ENCODE measurements around the gene MBD5.

MBD5 gene

DNA sequence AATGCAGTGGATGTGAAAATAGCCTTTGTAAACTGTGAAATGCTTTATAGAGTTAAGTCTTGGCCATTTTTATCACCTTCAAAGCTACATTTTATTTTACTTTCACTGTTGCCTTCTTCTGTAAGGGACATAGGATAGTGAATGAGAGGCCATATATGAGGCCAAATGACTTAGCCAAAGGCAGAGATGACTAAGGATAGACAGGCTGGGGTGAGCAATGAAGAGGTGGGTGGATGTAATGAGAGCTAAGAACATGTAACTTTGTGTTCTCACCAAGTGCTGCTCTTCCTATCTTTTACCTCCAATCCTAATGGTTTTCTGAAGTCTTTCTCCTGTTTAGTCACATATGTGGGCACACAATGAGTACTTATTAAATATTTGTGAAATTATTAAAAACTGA, 101.9 kb downstream of the MBD5 start:
- H3K9ac ChIP-seq (ENCODE audit: low read depth, low read length): no peak overlapping the region

DNA sequence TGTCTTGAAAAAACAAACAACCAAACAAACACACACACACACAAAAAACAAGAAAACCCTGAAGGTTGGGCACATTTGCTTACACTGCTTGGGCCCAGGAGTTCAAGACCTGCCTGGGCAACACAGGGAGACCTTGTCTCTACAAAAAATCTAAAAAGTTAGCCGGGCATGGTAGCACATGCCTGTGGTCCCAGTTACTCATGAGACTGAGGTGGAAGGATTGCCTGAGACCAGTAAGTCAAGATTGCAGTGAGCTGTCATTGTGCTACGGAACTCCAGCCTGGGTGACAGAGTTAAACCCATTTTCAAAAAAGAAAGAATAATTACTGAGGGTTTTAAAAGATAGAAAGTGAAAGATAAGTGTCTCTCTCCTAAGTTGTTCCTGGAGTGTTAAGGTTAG, 103.4 kb downstream of the MBD5 start:
- WGBS: 92% methylated on average over 2 of the region's 2 CpGs
- no peaks in the 10 kb centered on the region for H3K4me1 ChIP-seq (ENCODE audit: insufficient read depth, low read length)
- no peaks in the 10 kb centered on the region for H3K9me3 ChIP-seq (ENCODE audit: insufficient read depth, low read depth, low read length)

More for the DNA sequence above, 101.9 kb downstream of the MBD5 start:
- Histone ChIP-seq H3K27me3 (ENCODE audit: insufficient read depth, low read length) (no peaks in the 10 kb centered on the region), H3K4me3 (ENCODE audit: low read length) (no peak overlapping the region), H3K9me3 (ENCODE audit: insufficient read depth, low read depth, low read length) (no peaks in the 10 kb centered on the region), H3K4me1 (ENCODE audit: insufficient read depth, low read length) (no peaks in the 10 kb centered on the region), H3K27ac (ENCODE audit: low read depth, low read length) (no peak overlapping the region), H3K36me3 (ENCODE audit: insufficient read depth, low read length) (no peaks in the 10 kb centered on the region)

DNA sequence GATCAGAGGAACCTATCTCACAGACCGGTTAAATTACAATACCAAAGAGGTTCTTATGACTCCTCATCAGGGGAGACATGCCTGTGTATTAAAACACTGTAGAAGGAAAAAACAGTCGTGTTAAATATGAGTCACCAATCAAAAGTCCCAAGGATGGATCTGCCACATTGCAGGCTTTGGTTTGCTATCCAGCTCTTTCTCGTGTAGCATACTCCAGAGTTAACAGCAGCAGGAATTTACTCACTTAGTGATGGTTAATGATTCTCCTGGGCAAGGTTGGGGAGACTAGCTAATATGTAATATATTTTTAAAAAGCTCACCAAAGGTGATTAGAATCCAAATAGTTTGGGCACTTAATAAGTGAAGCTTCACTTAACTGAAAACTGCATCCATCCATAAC, 109.7 kb downstream of the MBD5 start:
- 79% methylated on average over 3 of the region's 3 CpGs for WGBS
- no peaks in the 10 kb centered on the region for H3K27me3 ChIP-seq (ENCODE audit: insufficient read depth, low read length)
- no peak overlapping the region for H3K9ac ChIP-seq (ENCODE audit: low read depth, low read length)
- no peak overlapping the region for H3K4me3 ChIP-seq (ENCODE audit: low read length)
- H3K4me1 ChIP-seq (ENCODE audit: insufficient read depth, low read length): peaks cover 10% of the 10 kb centered on the region
- no peak overlapping the region for H3K27ac ChIP-seq (ENCODE audit: low read depth, low read length)
- H3K9me3 ChIP-seq (ENCODE audit: insufficient read depth, low read depth, low read length): no peaks in the 10 kb centered on the region
- no peaks in the 10 kb centered on the region for H3K36me3 ChIP-seq (ENCODE audit: insufficient read depth, low read length)

More for the DNA sequence above, 103.4 kb downstream of the MBD5 start:
- H3K4me3 ChIP-seq (ENCODE audit: low read length): no peak overlapping the region
- no peaks in the 10 kb centered on the region for H3K27me3 ChIP-seq (ENCODE audit: insufficient read depth, low read length)
- H3K27ac ChIP-seq (ENCODE audit: low read depth, low read length): no peak overlapping the region
- no peak overlapping the region for H3K9ac ChIP-seq (ENCODE audit: low read depth, low read length)
- H3K36me3 ChIP-seq (ENCODE audit: insufficient read depth, low read length): no peaks in the 10 kb centered on the region

DNA sequence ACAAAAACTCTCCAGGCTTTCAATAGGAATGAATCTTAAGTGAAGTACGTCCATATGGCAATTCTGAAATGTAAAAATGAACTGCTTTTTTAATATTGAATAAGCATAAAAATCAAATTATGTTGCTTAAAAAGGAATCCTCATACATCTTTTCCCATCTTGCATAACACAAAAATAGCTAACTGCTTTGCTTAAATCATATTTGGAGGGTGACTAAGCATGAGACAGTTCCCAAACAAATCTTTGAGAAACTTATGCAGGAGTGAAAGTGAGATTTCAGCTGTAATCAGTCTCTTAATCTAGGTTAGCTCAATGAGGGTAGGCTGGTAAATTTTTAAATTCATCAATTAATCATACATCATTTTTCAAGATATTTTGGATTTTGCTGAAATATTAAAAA, 111.5 kb downstream of the MBD5 start:
- WGBS: no CpG with 5 or more reads among the region's 1 CpG
- peaks cover 19% of the 10 kb centered on the region for H3K4me1 ChIP-seq (ENCODE audit: insufficient read depth, low read length)
- H3K27ac ChIP-seq (ENCODE audit: low read depth, low read length): no peak overlapping the region
- no peaks in the 10 kb centered on the region for H3K36me3 ChIP-seq (ENCODE audit: insufficient read depth, low read length)
- H3K9ac ChIP-seq (ENCODE audit: low read depth, low read length): no peak overlapping the region
- no peaks in the 10 kb centered on the region for H3K9me3 ChIP-seq (ENCODE audit: insufficient read depth, low read depth, low read length)
- no peak overlapping the region for H3K4me3 ChIP-seq (ENCODE audit: low read length)
- no peaks in the 10 kb centered on the region for H3K27me3 ChIP-seq (ENCODE audit: insufficient read depth, low read length)

DNA sequence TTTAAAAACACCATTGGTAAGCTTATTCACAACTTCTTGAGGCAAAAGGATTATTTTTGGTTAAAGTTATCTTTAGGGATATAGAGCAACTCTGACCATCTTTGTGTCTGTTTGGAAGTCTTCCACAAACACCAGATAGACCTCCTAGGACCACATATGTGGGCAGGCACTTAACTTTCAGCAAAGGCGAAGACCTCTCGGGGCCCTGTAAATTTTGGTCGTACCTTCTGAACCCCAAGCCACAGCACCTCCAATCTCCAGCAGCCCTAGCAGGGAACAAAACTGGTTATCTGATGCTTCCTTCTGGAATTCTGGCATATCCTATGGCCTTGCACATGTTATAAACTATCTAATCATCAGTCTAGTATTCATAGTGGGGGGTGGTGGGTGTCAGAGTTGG, 114.8 kb downstream of the MBD5 start:
- Histone ChIP-seq H3K4me1 (ENCODE audit: insufficient read depth, low read length) (peaks cover 19% of the 10 kb centered on the region), H3K27me3 (ENCODE audit: insufficient read depth, low read length) (no peaks in the 10 kb centered on the region), H3K4me3 (ENCODE audit: low read length) (no peak overlapping the region), H3K36me3 (ENCODE audit: insufficient read depth, low read length) (no peaks in the 10 kb centered on the region), H3K9me3 (ENCODE audit: insufficient read depth, low read depth, low read length) (no peaks in the 10 kb centered on the region), H3K27ac (ENCODE audit: low read depth, low read length) (no peak overlapping the region), H3K9ac (ENCODE audit: low read depth, low read length) (no peak overlapping the region)
- WGBS: 87% methylated on average over 3 of the region's 3 CpGs

DNA sequence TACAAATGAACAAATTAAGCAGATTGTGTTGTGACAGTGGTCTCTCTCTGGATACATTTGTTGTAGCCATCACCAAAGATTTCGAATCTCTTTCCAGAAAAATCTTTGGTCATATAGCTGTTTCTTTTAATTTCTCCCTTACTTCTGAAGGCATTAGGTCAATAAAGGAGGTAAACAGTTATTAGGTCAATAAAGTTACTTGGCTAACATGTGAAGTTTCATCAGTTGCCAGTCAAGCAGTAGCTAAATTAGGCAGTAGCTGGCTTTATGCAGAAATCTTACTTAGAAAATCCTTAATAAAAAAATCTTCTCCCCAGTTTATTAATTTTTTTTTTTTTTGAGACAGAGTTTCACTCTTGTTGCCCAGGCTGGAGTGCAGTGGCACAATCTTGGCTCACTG, 115.5 kb downstream of the MBD5 start:
- Histone ChIP-seq H3K4me1 (ENCODE audit: insufficient read depth, low read length) (peaks cover 19% of the 10 kb centered on the region), H3K9me3 (ENCODE audit: insufficient read depth, low read depth, low read length) (no peaks in the 10 kb centered on the region), H3K27me3 (ENCODE audit: insufficient read depth, low read length) (no peaks in the 10 kb centered on the region), H3K9ac (ENCODE audit: low read depth, low read length) (no peak overlapping the region), H3K36me3 (ENCODE audit: insufficient read depth, low read length) (no peaks in the 10 kb centered on the region), H3K27ac (ENCODE audit: low read depth, low read length) (no peak overlapping the region), H3K4me3 (ENCODE audit: low read length) (no peak overlapping the region)
- 100% methylated on average over 1 of the region's 1 CpG for WGBS

DNA sequence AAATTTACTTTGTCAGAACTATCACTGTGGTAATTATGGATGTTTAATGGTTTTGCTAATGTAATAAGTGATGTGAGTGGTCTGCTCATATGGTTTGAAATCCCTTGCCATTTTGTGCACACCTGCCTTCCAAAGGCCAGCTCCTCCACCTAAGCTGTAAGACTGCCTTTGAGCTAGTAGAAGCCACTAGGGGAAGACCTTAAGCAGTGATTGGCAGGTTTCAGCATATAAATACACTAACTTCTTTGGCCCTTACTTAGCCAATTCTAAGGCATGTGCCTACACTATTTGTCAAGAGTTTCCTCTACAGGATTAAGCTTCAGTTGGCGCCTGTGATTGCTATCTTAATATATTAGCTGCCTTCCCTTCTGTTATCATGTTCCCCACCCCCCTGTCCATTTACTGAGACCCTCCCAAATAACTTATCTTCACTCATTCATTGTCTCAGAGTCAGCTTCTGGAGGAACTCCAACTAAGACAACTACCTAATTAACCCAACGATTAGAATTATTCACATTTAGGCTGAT, 141.1 kb downstream of the MBD5 start:
- WGBS: 94% methylated on average over 2 of the region's 2 CpGs
- Histone ChIP-seq H3K27ac (ENCODE audit: low read depth, low read length) (no peak overlapping the region), H3K9ac (ENCODE audit: low read depth, low read length) (no peak overlapping the region), H3K4me1 (ENCODE audit: insufficient read depth, low read length) (peaks cover 6% of the 10 kb centered on the region; the same call in 1 of the 2 replicates), H3K4me3 (ENCODE audit: low read length) (no peak overlapping the region), H3K9me3 (ENCODE audit: insufficient read depth, low read depth, low read length) (no peaks in the 10 kb centered on the region), H3K27me3 (ENCODE audit: insufficient read depth, low read length) (no peaks in the 10 kb centered on the region), H3K36me3 (ENCODE audit: insufficient read depth, low read length) (no peaks in the 10 kb centered on the region)

DNA sequence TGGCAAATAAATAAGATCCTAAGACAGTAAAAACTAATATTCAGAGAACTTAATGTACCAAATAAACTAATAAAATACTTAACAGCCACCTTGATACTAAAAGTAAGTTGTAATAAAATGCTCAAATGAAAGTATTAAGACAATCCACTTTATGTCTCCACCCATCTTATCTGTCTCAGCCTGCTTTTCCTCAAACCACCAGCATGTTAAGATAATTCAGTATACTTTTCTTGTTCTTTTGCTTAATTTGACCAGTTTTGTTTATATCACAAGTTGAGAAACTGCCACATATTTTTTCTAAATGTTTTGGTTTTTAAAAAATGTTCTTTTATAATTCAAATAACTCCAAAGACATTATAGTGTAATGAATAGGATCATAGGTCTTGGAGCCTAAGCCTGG, 142.0 kb downstream of the MBD5 start:
- Histone ChIP-seq H3K4me3 (ENCODE audit: low read length) (no peak overlapping the region), H3K27me3 (ENCODE audit: insufficient read depth, low read length) (no peaks in the 10 kb centered on the region)

DNA sequence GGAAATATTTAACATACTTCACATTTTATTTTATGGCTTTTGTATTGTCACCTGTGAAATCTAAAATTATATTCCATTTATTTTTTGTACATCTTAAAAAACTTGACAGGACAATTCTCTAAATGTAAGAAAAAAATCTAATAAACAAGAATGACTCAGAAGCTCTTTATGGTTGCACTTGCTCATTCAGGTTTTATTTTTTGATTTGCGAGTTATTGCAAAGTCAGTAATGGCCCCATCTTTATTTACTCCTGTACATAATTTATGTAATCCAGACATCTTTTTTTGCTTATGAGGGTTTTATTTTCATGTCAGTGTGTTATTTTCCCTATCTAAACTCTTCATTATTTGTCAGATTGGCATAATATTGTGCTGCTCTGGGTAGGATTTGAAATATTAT, 145.1 kb downstream of the MBD5 start:
- H3K4me3 ChIP-seq (ENCODE audit: low read length): no peak overlapping the region
- H3K27me3 ChIP-seq (ENCODE audit: insufficient read depth, low read length): no peaks in the 10 kb centered on the region
- no peak overlapping the region for H3K9ac ChIP-seq (ENCODE audit: low read depth, low read length)
- H3K9me3 ChIP-seq (ENCODE audit: insufficient read depth, low read depth, low read length): no peaks in the 10 kb centered on the region
- no peaks in the 10 kb centered on the region for H3K36me3 ChIP-seq (ENCODE audit: insufficient read depth, low read length)
- H3K27ac ChIP-seq (ENCODE audit: low read depth, low read length): no peak overlapping the region
- peaks cover 6% of the 10 kb centered on the region; the same call in 1 of the 2 replicates for H3K4me1 ChIP-seq (ENCODE audit: insufficient read depth, low read length)
- 100% methylated on average over 1 of the region's 1 CpG for WGBS

More for the DNA sequence above, 142.0 kb downstream of the MBD5 start:
- Histone ChIP-seq H3K36me3 (ENCODE audit: insufficient read depth, low read length) (no peaks in the 10 kb centered on the region), H3K9me3 (ENCODE audit: insufficient read depth, low read depth, low read length) (no peaks in the 10 kb centered on the region), H3K27ac (ENCODE audit: low read depth, low read length) (no peak overlapping the region), H3K9ac (ENCODE audit: low read depth, low read length) (no peak overlapping the region), H3K4me1 (ENCODE audit: insufficient read depth, low read length) (peaks cover 6% of the 10 kb centered on the region; the same call in 1 of the 2 replicates)

DNA sequence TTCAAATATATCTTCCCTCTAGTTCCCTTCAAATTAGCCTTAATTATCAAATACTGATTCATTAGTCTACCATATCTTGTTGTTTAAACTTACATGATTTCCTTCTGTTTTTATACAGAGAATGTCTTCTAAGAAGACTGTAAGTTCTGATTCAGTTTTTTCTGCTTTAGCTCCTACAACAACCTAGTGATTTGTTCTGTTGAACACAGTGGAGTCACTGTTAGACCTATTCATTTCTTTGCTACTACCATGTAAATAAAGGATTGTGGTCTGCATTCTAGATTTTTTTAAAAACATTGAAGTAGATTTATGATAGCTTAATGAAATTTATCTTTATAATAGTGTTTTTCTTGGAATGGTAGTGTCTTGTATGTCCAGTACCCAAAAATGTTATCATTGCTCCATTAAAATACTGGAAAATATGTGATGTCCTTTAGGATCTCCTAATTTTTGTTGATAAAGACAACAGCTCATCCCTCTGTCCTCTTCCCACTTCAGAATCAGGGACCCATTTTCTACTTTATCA, 146.4 kb downstream of the MBD5 start:
- Histone ChIP-seq H3K36me3 (ENCODE audit: insufficient read depth, low read length) (no peaks in the 10 kb centered on the region), H3K9me3 (ENCODE audit: insufficient read depth, low read depth, low read length) (no peaks in the 10 kb centered on the region), H3K4me3 (ENCODE audit: low read length) (no peak overlapping the region), H3K27me3 (ENCODE audit: insufficient read depth, low read length) (no peaks in the 10 kb centered on the region), H3K9ac (ENCODE audit: low read depth, low read length) (no peak overlapping the region), H3K27ac (ENCODE audit: low read depth, low read length) (no peak overlapping the region), H3K4me1 (ENCODE audit: insufficient read depth, low read length) (no peaks in the 10 kb centered on the region; the same call in 1 of the 2 replicates)

DNA sequence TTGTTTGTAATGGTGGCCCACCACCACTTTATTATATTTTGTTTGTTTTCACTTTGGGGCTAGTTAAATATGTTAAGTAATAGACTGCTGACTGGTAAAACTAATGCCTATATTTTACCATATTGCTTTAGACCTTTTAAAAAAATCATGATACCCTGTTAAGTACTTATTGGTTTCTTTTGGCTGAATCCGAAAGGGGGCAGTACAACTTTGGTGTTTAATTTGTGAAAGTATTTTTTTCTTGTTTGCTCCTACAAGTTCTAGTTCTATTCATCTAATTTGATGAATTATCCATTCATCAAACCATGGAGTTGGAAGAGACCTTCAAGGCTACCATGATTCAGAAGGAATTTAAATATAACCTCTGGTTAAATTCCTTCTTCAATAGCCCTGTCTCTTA, 147.0 kb downstream of the MBD5 start:
- WGBS: no CpG with 5 or more reads among the region's 1 CpG

DNA sequence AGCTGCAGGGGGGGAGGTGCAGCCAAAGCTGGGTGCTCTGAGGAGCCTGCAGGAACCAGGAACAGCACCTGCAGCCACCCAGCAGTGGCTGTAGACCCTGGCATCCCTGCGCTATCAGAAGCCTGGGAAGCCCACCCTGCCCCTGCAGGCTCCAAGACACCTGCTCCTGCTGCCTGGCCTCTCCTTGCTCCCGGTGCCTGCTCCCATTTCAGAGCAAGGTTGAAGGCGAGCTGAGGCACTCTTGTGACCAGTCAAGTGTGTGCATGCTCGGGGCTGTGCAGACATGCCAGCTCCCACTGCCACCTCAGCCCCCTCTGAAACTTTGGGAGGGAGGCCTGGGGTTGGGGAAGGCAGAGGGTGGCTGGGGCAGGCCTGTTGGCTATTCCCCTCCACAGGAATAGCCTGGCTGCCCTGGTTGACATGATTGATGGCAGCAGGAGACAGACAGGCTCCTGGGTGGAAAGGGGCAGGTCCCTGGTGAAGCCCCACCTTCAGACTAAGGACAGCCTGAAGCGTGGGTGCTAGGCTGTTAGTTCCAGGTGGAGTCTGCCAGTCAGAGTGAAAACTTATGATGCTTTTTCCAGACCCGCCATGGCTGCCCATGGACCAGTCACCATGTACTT, 151.4 kb downstream of the MBD5 start:
- Histone ChIP-seq H3K4me3 (ENCODE audit: low read length) (no peak overlapping the region), H3K27ac (ENCODE audit: low read depth, low read length) (no peak overlapping the region), H3K27me3 (ENCODE audit: insufficient read depth, low read length) (no peaks in the 10 kb centered on the region), H3K4me1 (ENCODE audit: insufficient read depth, low read length) (no peaks in the 10 kb centered on the region), H3K36me3 (ENCODE audit: insufficient read depth, low read length) (no peaks in the 10 kb centered on the region), H3K9me3 (ENCODE audit: insufficient read depth, low read depth, low read length) (no peaks in the 10 kb centered on the region), H3K9ac (ENCODE audit: low read depth, low read length) (no peak overlapping the region)
- 77% methylated on average over 6 of the region's 6 CpGs for WGBS

More for the DNA sequence above, 147.0 kb downstream of the MBD5 start:
- H3K27ac ChIP-seq (ENCODE audit: low read depth, low read length): no peak overlapping the region
- H3K9me3 ChIP-seq (ENCODE audit: insufficient read depth, low read depth, low read length): no peaks in the 10 kb centered on the region
- H3K4me3 ChIP-seq (ENCODE audit: low read length): no peak overlapping the region
- no peaks in the 10 kb centered on the region for H3K27me3 ChIP-seq (ENCODE audit: insufficient read depth, low read length)
- H3K36me3 ChIP-seq (ENCODE audit: insufficient read depth, low read length): no peaks in the 10 kb centered on the region
- no peaks in the 10 kb centered on the region for H3K4me1 ChIP-seq (ENCODE audit: insufficient read depth, low read length)
- H3K9ac ChIP-seq (ENCODE audit: low read depth, low read length): no peak overlapping the region
